ENCODE results near the gene CERS1. TPM values are rescaled to one million over a fixed set of nuclear protein-coding genes. Genes with fewer than 3 reads are reported as not detected.
"Not testable (repeated sequence)": the region's sequence is repeated elsewhere in the genome, so short reads cannot be mapped to it uniquely, and the experiment has no call there.

The CERS1 gene
- total RNA-seq, 2 experiments from 2014 or later = not detected

DNA sequence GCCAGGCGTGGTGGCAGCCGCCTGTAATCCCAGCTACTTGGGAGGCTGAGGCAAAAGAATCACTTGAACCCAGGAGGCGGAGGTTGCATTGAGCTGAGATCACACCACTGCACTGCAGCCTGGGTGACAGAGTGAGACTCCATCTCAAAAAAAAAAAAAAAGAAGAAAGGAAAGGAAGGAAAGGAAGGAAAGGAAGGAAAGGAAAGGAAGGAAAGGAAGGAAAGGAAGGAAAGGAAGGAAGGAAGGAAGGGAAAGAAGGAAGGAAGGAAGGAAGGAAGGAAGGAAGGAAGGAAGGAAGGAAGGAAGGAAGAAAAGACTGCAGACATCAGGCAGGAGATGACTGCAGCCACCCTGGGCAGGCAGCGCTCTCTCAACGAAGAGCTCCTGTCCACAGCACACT lies 6.6 kb upstream of the CERS1 start:
- H3K27ac Mint-ChIP-seq; H3K4me3 Mint-ChIP-seq; POLR2A ChIA-PET; H3K4me1 Mint-ChIP-seq (ENCODE audit: low read depth); intact Hi-C loops (cut with micrococcal nuclease); DNase-seq; H3K9me3 Mint-ChIP-seq; H3K27me3 Mint-ChIP-seq: not testable (repeated sequence)
- CTCF ChIA-PET = interaction anchor here (0.6 kb wide), 2 partner anchors 27 to 651 kb away, joined by 3 read pairs; no protein-coding TSS in a partner anchor
- H3K36me3 Mint-ChIP-seq = peaks cover 24% of the 10 kb centered on the region

DNA sequence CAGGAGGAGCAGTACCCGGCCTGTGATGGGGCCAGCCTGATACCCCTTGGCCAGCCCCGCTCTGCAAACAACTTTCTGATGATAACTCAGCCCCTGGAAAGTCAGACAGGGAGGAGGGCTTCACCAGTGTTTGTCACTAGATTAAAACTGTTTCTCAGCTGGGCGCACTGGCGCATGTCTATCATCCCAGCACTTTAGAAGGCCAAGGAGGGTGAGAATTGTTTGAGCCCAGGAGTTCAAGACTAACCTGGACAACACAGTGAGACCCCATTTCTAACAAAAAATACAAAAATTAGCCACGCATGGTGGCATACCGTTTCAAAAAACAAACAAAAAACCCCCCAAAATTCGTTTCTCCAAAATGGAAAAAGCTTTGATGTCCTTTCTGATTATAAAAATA lies 5.5 kb upstream of the CERS1 start:
- DNase-seq = no peak
- intact Hi-C loops (cut with micrococcal nuclease) = no loop called here
- Mint-ChIP-seq H3K4me1 (ENCODE audit: low read depth) (peaks cover 3% of the 10 kb centered on the region), H3K4me3 (no peak overlapping the region), H3K27ac (no peak overlapping the region), H3K9me3 (no peaks in the 10 kb centered on the region), H3K36me3 (peaks cover 24% of the 10 kb centered on the region), H3K27me3 (peaks cover 10% of the 10 kb centered on the region)
- ChIA-PET POLR2A (interaction anchor here (0.6 kb wide), 1 partner anchor 22 kb away, joined by 3 read pairs; no protein-coding TSS in a partner anchor), CTCF (no interaction called here)

DNA sequence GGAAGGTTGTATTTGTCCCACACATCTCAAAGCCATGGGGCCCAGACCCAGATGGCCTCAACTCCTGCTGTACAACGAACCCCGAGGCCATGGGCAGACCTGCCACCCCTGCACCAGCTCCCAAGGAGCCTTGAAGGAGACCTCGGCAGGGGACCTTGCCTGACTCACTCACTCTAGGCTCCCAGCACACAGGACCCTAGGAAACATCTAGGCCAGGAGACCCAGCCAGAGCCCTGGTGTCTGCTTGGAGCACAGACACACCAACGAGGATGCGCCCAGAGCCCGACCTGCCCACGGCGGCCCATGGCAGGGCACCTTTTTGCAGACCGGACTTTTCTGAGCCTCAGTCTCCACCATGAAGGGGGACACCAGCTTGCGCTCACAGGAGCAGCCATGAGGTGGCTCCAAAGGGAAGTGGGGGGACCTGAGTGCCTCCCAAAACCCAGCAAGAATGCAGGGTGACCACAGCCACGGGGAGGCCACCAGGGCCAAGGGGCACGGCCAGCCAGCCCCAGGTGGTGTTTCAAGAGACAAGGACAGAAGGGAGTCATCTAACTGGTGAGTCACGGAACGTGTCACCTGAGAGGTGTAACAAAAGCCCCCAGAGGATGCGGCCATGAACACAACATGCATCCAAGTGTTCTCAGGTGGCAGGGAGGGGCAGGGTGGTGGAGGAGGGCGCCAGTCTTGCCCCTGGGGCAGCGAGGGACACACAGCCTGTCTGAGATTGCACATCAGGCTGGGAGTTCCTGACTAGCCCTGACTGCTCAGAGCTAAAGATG lies 4.9 kb upstream of the CERS1 start:
- DNase-seq = no peak
- intact Hi-C loops (cut with micrococcal nuclease) = no loop called here
- ChIA-PET POLR2A (interaction anchor here (0.6 kb wide), 1 partner anchor 23 kb away, joined by 3 read pairs; no protein-coding TSS in a partner anchor), CTCF (interaction anchor here (1.1 kb wide), 1 partner anchor 54 kb away, joined by 4 read pairs; no protein-coding TSS in a partner anchor)
- H3K9me3 Mint-ChIP-seq = no peaks in the 10 kb centered on the region
- peaks cover 11% of the 10 kb centered on the region for H3K27me3 Mint-ChIP-seq
- H3K4me1 Mint-ChIP-seq (ENCODE audit: low read depth) = peaks cover 5% of the 10 kb centered on the region
- H3K4me3 Mint-ChIP-seq = no peak overlapping the region
- H3K36me3 Mint-ChIP-seq = peaks cover 20% of the 10 kb centered on the region
- no peak overlapping the region for H3K27ac Mint-ChIP-seq

DNA sequence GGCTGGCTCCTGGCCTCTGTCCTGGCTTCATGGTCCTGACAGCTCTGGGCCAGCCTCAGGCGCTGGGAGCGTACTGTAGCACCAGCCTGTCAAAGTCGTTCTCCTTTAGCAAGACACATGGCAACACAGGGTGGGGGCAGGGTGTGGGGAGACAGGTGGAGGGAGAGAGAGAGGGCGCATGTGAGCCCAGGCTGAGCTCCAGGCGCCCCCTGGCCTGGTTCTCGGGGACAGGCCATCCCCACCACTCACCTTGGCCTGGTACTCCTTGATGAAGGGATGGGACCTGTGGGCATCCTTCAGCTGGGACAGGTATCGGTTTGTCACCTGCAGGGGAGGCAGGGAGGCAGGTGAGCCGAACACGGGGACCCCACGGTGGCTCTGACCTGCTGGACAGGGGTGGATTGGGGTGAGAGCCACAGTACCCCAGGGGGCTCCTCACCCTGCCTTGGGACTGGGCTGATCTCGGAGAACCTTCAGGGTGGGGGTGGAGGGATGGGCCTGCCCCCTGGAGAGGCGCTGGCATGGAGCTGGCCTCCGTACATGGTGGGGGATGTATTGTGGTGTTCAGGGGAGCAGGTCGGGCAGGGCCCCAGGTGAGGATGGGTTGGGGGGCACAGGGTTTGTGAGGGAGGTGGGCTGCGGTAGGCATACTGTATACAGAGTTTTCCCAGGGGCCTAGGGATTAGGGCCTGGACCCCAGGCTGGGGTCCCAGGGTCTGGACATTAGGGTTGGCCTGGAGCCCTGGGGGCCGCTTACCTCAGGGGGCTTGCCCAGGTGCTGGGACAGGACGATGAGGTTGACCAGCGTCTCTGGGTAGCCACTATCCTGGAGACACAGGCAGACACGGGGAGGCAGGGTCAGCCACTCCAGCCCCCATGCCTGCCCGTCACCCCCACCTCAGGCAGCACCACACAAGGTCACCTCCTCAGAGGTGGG lies 3.9 kb upstream of the CERS1 start:
- Mint-ChIP-seq H3K27me3 (peaks cover 16% of the 10 kb centered on the region), H3K4me3 (no peak overlapping the region), H3K27ac (no peak overlapping the region), H3K4me1 (ENCODE audit: low read depth) (peaks cover 5% of the 10 kb centered on the region), H3K36me3 (peaks cover 15% of the 10 kb centered on the region), H3K9me3 (no peaks in the 10 kb centered on the region)
- ChIA-PET POLR2A (no interaction called here), CTCF (interaction anchor here (1.1 kb wide), 1 partner anchor 53 kb away, joined by 4 read pairs; no protein-coding TSS in a partner anchor)
- intact Hi-C loops (cut with micrococcal nuclease) = no loop called here
- DNase-seq = no peak

DNA sequence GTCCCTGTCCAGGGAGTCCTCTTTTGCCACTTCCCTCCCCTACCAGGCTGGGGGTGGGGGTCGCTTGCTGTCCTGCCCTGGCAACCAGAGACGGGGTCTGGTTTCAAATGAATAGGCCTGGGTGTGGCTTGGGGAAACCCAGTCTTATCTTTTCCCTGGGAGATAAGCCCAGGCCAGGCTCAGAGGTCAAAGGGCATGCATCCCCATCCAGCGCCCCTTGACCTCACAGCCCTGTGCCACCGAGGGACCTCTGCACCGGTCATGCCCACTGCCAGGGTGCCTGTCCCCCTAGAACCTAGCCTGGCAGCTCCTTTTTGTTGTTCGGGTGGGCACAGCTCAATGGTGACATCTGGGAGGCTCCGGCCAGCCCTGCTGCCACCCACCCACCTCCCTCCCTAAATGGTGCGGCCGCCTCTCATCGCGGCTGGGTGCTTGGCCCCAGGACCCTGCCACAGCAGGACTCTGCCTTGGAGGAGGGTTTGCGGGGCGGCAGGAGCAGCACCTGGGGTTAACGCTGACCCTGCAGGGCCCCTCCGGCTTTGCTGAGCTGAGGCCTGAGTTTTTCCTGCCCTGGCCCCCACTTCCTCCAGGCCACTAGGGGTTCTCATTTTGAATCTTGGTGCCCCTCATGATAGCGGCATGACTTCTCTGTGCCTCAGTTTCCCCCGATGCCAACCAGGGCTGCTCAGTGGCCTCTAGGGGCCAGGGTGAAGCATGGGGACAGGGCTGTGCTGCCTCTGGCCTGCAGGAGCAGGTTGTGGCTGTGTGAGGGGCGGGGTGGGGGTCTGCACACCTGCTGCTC lies 2.9 kb upstream of the CERS1 start:
- H3K4me1 Mint-ChIP-seq (ENCODE audit: low read depth) = peaks cover 5% of the 10 kb centered on the region
- no peak for DNase-seq
- H3K27ac Mint-ChIP-seq = no peak overlapping the region
- CTCF ChIA-PET = interaction anchor here (1.0 kb wide), 1 partner anchor 70 kb away, joined by 4 read pairs; no protein-coding TSS in a partner anchor
- intact Hi-C loops (cut with micrococcal nuclease) = no loop called here
- H3K4me3 Mint-ChIP-seq = no peak overlapping the region
- H3K9me3 Mint-ChIP-seq = no peaks in the 10 kb centered on the region
- peaks cover 15% of the 10 kb centered on the region for H3K36me3 Mint-ChIP-seq
- POLR2A ChIA-PET = no interaction called here
- H3K27me3 Mint-ChIP-seq = peaks cover 22% of the 10 kb centered on the region

DNA sequence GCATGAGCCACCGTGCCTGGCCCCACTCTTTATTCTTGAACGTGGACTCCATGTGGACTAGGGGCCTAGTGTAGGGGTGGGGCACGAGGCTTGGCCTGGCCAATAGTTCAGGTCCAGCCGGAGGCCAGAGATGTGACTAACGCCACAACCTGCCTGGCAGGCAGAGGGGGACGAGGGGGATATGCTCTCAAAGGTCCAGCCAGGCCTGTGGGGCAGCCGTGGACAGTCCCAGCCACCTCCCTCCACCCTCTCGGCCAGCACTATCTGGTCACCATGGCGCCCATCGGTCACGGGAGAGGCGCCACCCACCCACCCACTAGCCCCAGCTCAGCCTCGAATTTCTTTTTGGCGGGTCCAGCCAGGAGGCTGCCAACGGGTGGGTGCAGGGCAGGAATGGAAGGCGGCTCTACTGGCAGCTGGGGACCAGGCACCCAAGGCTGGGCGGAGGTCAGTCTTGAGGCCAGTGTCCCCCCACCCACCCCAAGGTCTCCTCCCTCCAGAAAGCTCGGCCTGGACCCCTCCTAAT lies 2.2 kb upstream of the CERS1 start:
- intact Hi-C loops (cut with micrococcal nuclease) = no loop called here
- peaks cover 13% of the 10 kb centered on the region for H3K36me3 Mint-ChIP-seq
- ChIA-PET POLR2A (no interaction called here), CTCF (interaction anchor here (1.0 kb wide), 1 partner anchor 69 kb away, joined by 4 read pairs; no protein-coding TSS in a partner anchor)
- H3K27me3 Mint-ChIP-seq = peaks cover 23% of the 10 kb centered on the region
- peaks cover 5% of the 10 kb centered on the region for H3K4me1 Mint-ChIP-seq (ENCODE audit: low read depth)
- no peak overlapping the region for H3K4me3 Mint-ChIP-seq
- DNase-seq = no peak
- no peaks in the 10 kb centered on the region for H3K9me3 Mint-ChIP-seq
- no peak overlapping the region for H3K27ac Mint-ChIP-seq

DNA sequence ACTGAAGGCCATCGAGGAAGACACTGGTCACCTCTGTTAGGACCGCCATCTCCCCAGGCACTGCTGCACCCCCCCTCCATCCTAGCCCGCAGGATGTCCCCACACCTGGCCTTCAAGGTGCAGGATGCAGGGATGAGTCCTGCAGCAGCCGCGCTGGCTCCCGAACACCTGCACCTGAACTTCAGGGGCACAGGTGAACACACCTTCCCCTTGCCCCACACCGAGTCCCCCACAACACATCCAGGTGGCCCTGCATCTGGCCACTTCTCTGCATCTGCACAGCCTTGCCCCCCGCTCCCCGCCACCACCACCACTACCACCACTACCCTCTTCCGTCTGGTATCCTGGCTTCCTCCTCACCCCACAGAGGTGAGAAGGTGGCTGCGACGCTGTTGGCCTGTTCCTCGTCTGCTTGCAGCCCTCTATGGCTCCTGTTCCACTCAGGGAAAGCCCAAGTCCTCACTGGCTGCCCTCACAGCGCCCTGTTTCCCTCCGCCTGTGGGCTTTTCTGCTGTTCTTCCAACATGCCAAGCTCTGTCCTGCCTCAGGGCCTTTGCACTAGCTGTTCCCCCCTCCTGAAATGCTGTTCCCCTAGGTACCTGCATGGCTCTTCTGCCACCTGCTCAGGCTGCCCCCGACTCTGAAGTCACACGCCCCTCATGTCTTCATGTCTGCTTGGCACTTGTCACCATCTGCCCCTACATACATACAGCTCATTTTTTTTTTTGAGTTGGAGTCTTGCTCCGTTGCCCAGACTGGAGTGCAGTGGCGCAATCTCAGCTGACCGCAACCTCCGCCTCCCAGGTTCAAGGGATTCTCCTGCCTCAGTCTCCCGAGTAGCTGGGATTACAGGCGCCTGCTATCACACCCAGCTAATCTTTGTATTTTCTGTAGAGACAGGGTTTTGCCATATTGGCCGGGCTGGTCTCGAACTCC lies 1.4 kb upstream of the CERS1 start:
- ChIA-PET CTCF (interaction anchor here (1.0 kb wide), 2 partner anchors 50 to 68 kb away, joined by 3 to 4 read pairs; no protein-coding TSS in a partner anchor), POLR2A (no interaction called here)
- Mint-ChIP-seq H3K4me1 (ENCODE audit: low read depth) (peaks cover 5% of the 10 kb centered on the region), H3K9me3 (no peaks in the 10 kb centered on the region), H3K27me3 (peaks cover 23% of the 10 kb centered on the region), H3K4me3 (no peak overlapping the region), H3K36me3 (peaks cover 13% of the 10 kb centered on the region), H3K27ac (no peak overlapping the region)
- no peak for DNase-seq
- intact Hi-C loops (cut with micrococcal nuclease) = no loop called here

DNA sequence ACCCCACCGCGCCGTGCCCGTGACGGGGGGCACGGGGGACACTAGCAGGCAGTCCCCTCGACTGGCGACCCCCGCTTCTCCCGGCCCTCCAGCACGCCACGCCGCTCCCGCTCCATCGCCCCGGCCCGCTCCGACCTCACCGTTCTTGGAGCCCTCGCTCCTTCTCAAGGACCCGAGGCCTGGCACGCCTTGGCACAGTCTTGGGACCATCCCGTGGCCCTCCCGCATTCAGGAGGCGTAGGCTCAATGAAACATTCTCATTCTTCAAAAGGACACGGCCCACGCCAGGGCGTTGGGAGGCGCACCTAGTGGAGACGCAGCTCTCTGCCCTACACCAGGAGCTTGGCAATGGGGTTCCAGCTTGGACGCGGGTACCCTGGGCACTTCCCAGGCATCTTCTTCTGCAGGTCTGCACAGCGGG lies 473 bp upstream of the CERS1 start:
- DNase-seq = no peak
- Mint-ChIP-seq H3K27ac (no peak overlapping the region), H3K4me1 (ENCODE audit: low read depth) (peaks cover 5% of the 10 kb centered on the region), H3K4me3 (no peak overlapping the region), H3K9me3 (no peaks in the 10 kb centered on the region), H3K36me3 (peaks cover 11% of the 10 kb centered on the region), H3K27me3 (peaks cover 23% of the 10 kb centered on the region)
- ChIA-PET POLR2A (no interaction called here), CTCF (interaction anchor here (1.0 to 1.6 kb wide), 2 partner anchors 23 to 49 kb away, joined by 3 read pairs; partner anchors contain the start of genes COPE and DDX49)
- intact Hi-C loops (cut with micrococcal nuclease) = no loop called here

DNA sequence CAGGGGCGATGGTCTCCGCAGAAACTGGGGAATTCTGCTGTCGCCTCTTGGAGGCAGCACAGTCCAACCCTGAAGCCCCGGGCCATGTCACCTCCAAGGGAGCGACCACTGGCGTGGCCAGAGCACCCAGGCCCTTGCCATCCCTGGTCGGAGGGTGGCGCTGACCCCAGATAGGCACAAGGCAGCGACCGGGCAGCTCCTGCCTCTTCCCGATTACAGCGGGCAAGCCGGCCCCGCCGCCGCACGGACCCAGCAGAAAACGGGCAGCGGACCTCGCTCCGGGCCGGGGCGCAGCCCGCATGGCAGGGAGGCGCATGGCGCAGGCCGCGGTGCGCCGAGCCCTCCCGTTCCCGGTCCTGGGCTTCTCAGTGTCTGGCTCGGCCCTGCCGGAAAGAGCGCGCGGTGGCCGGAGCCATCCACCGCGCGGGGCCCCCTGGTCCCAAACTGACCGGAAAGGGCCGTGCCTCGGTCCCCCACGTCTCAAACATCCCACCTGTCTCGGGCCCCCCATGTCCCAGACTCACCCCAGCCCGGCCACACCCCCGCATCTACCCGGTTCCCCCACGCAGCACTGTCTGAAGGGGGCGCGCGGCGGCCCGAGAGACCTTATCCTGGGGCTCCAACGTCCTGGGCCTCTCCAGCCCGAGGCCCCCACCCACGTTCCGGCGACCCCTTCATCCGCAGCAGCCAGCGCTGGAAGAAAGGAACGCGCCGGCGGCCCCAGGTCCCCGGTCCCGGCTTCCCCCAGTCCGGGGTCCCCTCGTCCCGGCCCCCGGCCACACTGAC lies 727 bp downstream of the CERS1 start:
- no peak overlapping the region for H3K27ac Mint-ChIP-seq
- no peaks in the 10 kb centered on the region for H3K9me3 Mint-ChIP-seq
- H3K4me1 Mint-ChIP-seq (ENCODE audit: low read depth) = peaks cover 5% of the 10 kb centered on the region
- peaks cover 23% of the 10 kb centered on the region for H3K27me3 Mint-ChIP-seq
- ChIA-PET POLR2A (no interaction called here), CTCF (interaction anchor here (1.6 kb wide), 1 partner anchor 24 kb away, joined by 3 read pairs; the partner anchor contains the start of genes COPE and DDX49)
- intact Hi-C loops (cut with micrococcal nuclease) = no loop called here
- no peak overlapping the region for H3K4me3 Mint-ChIP-seq
- peak; percentile 29 for DNase-seq
- H3K36me3 Mint-ChIP-seq = peaks cover 4% of the 10 kb centered on the region
